NCI-H2196 (cell line): ENCODE data around the gene DBNDD1.
"Not testable (repeated sequence)": the region's sequence is repeated elsewhere in the genome, so short reads cannot be mapped to it uniquely, and the experiment has no call there.

Experiments
- DNase-seq: peaks from one replicate; lab custom pipeline; 2025; ENCODE audit not compliant: unreplicated experiment; lab: John Stamatoyannopoulos, UW

Gene DBNDD1

DNA sequence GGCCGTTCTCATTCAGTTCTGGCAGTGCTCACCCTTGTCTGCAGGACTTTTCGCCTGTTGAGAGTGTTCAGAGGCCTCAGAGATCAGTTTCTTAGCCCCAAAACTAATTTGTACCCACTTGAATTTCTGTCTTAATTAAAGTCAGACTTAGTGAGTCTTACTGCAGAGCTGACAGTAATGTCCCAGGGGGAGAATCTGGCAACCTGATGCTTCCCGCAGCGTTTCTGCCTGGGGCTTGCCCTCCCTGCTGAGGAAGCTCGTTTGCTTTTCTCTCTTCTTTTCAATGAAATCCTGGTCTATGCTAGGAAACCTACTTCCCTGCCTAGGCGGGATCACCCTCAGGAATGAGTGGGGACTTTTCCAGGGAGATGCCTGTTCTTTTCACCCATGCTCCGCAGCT lies 25.3 kb downstream of the DBNDD1 start:
- DNase-seq, result no peak

DNA sequence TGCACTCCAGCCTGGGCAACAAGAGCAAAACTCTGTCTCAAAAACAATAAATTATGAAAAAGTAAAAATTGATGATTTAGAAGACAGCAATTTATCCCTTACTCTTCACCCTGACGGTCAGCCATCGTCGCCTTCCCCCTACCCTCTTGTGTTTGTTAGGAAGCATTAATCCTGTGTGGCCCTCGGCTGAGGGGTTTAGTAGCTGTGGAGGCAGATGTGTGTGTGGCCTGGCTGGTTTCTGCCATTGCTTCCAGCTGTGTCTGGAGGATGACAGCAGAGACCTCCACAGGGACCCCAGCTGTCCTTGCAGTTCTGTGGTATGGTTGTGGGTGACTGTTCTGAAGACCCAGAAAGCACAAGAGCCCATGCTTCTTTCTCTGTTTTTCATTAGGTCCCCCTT lies 25.9 kb downstream of the DBNDD1 start:
- no peak for DNase-seq

DNA sequence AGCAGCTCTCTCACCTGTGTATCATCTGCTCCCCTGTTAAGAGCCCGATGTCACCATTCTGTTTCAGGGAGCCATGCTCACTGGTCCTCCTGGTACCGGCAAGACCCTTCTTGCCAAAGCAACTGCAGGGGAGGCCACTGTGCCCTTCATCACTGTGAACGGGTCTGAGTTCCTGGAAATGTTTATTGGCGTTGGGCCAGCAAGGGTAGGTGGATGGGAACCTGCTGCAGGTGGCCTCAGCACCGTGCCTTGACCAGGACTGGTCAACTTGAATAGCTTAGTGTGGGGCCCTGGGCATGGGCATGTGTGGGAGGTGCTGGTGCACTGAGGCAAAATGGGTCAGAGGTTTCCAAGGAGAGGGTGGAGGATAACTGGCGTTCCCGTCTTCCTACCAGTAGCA lies 28.5 kb downstream of the DBNDD1 start:
- DNase-seq, result no peak

DNA sequence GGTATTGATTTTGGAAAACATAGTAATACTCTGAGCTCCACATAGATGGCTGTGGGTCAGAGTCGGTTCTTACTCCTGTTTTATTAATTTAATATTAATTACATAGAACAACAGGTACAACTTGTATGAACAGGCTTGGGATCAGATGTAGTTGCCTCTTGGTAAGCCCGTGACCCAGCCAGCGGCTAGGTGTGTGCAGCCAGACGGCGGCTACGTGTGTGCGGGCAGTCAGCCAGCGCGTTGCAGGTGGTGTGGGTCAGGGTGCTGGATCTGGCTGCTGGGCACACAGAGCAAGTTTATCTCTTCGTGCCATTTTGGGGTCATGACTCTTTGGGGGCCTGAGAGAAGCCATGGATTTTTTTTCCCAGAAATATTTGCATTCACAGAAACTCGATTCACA lies 30.3 kb downstream of the DBNDD1 start:
- DNase-seq, result peak; percentile 3

DNA sequence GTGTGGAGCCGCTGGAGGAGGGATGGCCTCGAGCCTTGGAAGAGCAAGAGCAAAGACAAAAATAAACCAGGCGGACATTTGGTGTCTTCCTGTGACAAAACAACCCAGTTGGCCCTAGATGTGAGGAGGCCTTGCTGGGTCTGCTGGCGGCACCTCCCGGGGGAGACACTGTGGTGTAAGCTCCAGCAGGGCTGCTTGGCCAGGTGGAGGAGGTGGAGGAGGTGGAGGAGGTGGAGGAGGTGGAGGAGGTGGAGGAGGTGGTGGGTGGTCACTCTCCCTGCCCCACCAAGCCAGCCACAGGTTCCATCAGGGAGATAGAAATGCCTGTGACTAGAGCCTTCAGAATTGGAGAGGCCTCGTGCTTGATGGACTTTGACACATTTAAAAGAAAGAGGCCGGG lies 32.1 kb downstream of the DBNDD1 start:
- DNase-seq, result no peak

DNA sequence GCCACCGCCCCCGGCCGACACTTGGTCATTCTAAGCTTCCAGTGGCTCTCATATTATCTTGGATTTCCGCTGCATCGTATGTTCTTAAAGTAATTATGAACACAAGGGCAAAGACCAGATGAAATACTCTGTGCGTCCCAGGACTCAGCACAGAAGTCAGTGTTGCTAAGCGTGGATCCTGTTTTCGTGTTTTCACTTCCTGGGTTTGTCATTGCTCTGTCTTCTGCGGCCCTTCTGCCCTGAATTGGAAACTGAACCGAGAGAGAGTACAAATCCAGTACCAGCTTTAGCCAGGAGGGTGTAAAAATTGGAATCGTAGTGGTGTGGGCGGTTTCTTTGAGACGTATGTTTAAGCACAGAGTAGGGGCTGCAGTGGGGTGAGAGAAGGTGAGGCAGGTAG lies 32.7 kb downstream of the DBNDD1 start:
- no peak for DNase-seq

DNA sequence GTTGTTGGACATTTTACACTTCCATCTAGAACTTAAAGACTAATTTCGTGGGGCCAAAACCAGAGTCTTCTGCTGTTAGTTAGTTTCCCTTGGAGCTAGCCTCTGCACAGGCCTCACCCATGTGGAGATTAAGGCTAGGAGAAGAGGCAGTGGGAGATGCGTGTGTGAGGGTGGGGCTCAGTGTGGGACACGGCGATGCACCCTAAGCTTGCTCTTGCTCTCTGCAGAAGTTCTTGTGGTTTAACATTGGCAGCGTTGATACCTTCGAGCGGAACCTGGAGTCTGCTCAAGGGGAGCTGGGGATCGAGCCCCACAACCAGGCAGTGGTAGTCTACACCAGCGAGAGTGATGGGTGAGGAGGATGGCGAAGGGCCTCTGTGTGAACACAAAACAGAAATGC lies 34.0 kb downstream of the DBNDD1 start:
- DNase-seq, result no peak

DNA sequence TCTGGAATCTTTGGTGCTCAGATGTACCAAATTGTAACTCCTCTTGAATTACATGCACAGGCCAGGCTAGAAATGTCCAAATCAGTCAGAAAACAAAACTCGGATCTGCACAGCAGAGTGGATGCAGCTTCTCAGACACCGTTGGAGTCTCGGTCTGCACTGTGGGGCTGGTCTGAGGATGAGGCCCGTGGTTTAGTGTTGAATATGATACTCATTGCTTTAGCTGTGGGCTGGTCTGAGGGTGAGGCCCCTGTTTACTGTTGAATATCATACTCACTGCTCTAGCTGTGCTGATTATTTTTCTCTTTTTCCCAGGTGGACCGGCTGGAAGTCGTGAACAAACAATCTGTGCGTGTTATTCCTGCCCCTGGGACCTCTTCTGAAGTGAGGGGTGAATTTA lies 35.0 kb downstream of the DBNDD1 start:
- no peak for DNase-seq

DNA sequence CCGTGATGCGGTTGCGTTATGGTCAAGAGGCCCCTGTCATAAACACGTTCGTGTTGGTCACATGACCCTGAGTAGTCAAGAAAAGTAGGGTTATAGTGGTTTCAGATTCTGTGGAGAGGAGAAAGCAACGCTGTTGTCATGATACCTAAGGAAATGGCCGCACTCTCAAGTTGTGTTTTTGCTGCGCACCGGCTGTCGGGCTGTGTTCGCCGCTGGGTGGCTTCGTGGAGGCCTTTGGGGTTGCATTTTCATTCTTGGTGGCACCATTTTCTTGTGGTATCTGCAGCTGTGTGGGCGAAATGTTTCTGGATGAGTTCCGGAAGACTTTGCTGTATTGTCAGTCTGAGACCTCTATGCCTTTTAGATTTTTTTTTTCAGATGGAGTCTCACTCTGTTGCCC lies 35.7 kb downstream of the DBNDD1 start:
- DNase-seq, result no peak

DNA sequence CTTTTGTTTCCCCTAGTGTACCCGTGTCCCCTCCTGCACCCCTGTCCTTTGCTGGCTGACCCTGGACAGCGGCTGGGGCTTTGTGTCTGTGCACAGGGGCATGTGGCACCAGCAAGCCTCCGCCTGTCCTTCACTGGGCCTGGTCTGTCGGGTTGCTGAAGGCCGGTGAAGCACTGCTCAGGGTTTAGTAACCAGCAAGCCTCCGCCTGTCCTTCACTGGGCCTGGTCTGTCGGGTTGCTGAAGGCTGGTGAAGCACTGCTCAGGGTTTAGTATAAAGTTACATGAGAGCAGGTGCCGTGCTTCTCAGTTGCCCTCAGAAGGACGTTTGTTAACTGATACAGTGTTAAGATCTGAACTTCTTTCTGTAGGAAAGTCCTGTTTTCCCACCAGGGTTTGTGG lies 36.9 kb downstream of the DBNDD1 start:
- DNase-seq, result no peak

DNA sequence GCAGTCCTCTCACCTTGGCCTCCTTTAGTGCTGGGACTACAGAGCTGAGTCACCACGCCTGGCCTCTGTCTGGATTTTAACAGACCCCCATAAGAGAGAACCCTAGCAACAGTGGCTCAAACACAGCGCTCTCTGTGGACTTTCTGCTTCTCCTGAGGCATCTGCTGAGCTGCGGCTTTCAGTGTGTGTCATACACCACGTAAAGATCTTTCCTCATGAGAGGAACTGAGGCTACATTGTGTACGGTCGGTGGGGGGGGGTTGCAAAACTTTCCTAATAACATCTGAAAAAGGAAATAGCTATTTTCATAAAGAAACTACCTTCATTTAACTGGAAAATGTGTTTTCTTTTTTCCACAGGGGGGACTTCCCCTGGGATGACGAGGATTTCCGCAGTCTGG lies 37.8 kb downstream of the DBNDD1 start:
- DNase-seq, result no peak

DNA sequence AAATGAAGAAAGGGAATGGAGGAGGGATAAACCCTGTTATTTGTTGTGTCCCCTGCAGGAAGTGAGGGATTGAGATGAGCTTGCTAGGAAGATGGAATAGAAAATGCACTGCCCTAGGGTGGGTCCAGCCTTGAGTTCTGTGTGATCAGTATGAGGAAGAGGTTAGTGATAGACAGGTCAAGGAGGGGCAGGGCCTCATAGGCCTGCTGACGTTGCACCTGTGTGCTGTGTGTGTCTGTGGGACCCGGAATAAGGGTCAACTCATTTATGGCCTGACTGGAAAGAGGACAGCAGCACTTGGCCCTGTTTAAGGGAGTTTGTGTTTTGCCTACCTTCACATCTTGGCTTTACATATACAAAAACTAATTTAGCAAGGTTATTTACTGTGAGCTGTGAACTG lies 44.4 kb downstream of the DBNDD1 start:
- DNase-seq, result no peak

DNA sequence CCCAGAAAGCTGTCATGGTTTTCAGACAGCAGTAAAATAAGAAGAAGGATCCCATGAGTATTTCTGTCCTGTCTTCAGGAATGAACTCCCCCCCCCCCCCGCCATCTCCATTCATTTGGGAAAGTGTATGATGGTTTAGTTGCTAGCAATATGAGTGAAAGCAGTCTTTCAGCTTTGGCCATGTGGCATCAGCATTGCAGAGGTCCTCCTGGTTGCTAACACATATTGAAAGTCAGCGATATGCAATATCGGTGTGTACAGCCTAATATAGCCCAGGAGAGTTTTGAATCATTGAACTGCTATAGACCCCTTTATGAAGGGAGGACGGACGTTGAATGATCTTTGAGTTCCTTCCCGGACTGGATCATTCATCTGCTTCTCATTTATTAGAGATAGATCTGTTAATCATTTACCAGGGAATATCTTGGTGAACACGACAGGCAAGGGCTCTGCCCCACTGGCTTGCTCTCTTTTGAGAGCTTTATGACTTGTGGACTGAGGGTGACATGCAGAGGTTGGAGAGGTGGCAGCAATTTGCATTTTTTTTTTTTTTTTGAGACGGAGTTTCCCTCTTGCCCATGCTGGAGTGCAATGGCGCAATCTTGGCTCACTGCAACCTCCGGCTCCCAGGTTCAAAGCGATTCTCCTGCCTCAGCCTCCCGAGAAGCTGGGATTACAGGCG lies 45.5 kb downstream of the DBNDD1 start:
- DNase-seq, result no peak

DNA sequence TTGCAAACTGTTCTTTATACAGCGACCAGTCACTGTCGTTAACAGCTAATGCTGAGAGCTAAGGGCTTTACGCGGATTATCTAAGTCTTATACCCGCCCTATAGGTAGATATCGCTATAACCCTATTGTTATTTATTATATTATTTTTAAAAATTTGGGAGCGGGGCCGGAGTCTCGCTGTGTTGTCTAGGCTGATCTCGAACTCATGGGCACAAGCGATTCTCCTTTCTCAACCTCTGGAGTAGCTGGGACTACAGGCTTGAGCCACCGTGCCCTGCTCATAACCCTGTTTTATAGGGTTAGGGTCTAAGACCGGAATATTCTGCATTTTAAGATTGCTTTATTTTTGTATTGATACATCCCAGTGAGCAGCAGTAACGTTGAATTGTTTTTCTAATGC lies 46.0 kb downstream of the DBNDD1 start:
- DNase-seq, result no peak

DNA sequence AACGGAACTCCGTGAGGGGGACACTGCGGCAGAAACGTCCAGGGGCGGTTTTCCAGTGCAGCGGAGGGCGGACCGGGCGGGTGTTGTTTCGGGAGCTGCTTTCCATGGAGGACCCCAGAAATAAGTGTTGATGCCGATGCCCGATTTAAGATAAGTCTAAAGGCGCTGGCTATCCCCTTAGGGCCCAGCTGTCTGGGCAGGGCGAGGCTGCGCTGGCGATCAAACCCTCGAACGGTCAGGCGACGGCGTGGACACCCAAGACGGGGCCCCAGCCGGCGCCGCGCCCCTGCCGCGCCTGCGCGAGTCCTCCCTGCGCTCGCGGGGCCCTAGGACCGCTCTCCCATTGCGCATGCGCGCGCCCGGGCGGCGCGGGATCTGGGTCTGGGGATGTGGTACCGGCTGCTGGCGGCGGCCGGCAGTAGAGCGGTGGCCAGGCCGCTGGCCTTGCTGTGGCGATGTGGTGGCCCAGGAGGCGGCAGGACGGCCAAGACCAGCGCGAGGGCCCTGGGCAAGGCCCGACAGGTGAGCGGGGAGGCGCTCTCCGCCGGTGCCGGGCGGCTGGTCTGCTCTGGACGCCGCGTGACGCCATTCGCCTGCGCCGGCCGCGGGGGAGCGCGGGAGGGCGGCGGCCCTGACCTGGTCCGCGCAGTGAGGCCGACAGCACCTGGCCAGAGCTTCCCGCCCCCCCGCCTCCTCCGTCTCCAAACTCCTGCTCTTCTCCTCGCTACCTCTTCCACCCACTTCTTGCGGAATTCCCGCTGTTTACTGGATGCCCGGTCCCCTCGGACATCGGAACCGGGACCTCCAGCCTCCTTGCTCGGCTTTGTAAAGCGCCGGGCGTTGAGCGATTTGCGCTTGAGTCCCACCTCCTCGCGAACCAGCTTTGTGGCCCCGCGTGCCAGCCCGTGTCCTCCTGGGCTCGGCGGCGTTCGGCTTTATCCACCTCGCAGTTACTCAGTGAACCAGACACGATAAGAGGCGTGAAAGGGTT lies 46.7 kb downstream of the DBNDD1 start:
- DNase-seq, result peak; percentile 85

DNA sequence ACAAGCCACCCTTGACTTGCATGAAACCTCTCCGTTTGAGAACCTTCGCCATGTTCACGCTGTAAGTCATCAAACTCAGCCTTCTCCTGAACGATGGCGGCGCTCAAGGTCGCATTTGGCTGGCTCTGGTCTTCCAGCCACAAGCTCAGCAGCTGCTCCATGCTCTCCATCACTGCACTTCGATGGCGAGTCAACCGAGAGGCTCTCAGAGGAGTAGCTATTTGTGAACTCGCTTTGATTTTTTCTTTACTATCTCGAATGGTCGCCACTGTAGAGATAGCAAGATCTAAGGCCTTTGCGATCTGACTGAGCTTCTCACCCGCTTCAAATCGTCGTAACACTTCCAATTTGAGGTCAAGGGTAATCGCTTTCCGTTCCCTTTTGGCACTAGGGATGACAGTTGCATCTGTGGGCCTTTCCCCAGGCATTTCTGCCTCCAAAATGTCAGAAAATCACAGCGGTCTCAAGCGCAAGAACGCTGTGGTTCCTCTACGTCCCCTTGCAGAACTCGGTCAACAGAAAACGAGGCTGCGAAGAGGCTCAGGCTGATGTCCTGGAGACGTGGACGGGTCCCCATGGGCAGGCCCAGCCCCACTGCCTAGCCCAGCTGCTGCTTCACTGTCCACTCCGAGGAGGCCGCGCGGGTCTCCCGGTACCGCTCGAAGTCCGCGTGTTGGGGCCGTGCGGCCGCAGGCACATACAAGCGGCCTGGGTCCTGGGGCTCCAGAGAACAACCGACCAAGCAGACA lies 47.6 kb downstream of the DBNDD1 start:
- DNase-seq, result no peak

DNA sequence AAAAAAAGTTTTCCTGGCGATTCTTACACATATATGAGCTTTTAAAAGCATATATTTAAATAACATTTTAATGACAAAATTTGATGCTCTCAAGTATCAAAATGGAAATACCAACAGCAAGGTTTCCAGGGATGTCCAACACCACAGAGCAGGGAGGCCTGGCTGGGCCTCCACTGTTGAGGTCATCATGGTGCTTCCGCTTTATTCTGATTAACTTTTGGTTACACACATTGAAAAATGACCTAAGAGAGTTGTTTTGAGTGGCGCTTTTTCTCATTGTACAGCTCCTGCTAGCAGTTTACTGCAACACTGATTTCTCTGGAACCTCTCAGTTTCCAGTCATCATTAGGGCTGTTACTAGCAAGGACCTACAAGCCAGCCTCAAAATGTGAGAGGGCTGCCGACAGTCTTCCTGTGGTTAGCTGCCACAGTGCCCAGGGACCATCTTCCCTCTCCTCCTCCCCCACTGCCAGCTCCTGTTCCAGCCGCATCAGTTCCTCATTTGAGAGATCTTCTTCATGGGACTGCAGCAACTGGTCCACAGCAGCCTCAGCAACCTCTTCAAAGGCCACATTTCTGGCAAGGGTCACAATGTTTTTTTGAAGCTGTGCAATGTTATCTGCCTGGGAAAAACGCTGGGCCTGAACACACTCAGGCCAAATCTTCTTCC lies 49.4 kb downstream of the DBNDD1 start:
- no peak for DNase-seq

DNA sequence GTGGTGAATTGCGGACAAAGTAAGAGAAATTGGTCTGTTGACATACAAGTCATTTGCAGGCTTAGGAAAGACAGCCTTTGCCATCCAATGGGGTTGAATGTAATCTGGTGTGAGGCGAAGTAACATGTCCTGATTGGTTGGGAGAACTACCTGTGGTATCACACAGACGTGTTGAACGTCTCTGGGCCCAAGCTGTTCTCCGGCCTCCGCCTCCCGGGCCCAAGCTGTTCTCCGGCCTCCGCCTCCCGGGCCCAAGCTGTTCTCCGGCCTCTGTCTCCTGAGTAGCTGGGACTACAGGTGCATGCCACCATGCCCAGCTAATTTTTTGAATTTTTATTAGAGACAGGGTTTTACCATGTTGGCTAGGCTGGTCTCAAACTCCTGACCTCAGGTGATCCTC lies 51.2 kb downstream of the DBNDD1 start:
- DNase-seq, result not testable (repeated sequence)

DNA sequence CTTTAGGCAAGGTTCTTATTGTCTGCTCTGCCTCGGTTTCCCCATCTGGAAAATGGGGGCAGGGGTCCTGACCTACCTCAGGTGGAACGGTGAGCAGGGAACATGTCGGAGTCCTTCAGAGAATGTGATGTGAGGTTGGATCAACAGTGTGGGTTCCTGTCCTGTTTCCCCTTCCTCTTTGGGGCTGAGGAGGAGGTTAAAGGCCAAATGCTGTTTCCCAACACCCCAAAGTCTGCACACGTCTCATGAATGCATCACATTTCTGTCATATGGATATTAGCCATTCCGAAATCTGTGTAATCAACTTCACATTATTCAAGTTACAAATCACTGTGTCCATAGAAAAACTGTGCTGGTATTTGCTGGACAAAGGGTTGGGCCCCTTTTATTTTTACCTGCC lies 51.8 kb downstream of the DBNDD1 start:
- not testable (repeated sequence) for DNase-seq

DNA sequence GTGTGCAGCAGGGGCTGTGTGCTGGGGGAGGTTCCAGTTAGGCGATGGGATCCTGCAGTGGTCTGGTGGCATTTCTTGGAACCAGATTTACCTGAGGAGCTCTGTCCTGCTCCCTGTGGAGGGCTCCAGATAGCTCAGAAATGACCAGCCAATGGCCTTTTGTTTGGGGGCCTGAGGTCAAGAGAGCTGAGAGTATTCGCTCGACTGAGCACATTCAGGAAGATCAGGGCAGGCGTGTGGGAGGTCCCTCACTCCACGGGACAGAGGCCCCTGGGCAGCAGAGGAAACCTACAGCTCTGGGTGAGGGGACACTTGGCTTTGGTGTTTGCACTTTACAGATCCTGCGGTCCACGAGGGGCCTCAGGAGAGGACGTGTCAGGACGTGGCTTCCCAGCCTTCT lies 52.5 kb downstream of the DBNDD1 start:
- no peak for DNase-seq
